ENCODE data around the gene WDCP. TPM values are rescaled to one million over a fixed set of nuclear protein-coding genes. Genes with fewer than 3 reads are reported as not detected.

Gene WDCP
- total RNA-seq, 1 experiment from 2014 or later, result 5.6 TPM

DNA sequence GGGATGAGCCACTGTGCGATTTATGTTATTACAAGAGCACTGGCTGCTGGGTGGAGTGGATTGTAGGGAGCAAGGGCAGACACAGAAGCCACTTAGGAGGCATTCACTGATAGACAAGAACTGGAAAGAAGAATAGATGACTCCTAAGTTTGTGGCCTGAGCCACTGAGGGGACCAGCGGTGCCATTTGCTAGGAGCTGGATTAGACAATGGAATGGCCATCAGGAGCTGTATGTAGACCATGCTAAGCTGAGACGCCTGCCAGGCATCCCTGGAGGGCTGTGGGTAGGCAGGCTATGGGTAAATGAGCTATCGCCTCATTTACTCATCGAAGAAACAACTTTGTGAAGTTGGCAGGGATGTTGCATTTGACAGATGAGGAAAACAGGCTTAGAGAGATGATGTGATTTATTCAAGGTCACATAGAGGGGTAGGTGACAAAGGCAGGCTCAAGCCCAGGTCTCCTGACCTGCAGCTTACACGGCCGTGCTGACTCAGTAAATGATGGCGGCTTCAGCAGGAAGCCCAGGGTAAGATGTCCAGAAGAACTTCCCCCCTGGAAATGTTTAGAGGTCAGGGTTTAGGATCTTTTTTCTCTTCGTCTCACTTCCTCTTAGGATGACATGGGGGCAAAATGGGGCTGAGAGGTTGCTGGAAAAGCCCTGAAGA, 34.5 kb downstream of the WDCP start:
- Histone ChIP-seq H3K36me3 (ENCODE audit: low read depth, low read length) (no peaks in the 10 kb centered on the region), H3K9ac (ENCODE audit: low read length) (no peak overlapping the region), H3K27me3 (ENCODE audit: low read length) (no peaks in the 10 kb centered on the region), H4K20me1 (ENCODE audit: low read length) (no peaks in the 10 kb centered on the region), H3K4me1 (ENCODE audit: insufficient read depth, low read length) (peaks cover 41% of the 10 kb centered on the region), H3K4me2 (ENCODE audit: low read length) (no peak overlapping the region), H3K9me2 (replicated peaks; ENCODE audit: low read length) (no peaks in the 10 kb centered on the region), H3K27ac (ENCODE audit: low read length) (no peak overlapping the region), H3F3A (ENCODE audit: low read length, unreplicated experiment) (no peaks in the 10 kb centered on the region), H3K4me3 (ENCODE audit: low read length) (no peak overlapping the region), H3K79me2 (ENCODE audit: low read length) (no peaks in the 10 kb centered on the region), H3K9me3 (ENCODE audit: low read length) (no peaks in the 10 kb centered on the region), H2AFZ (ENCODE audit: low read length) (no peak overlapping the region)
- DNase-seq, result no peak
- POLR2A ChIA-PET (ENCODE audit: unreplicated experiment), result no interaction called here
- BruUV-seq (replicated peaks), result no TSS peak
- intact Hi-C loops (cut with micrococcal nuclease), result no loop called here
- TF ChIP-seq EZH2 (IDR thresholded peaks at IDR 0.05; ENCODE audit: low read length, unreplicated experiment) (no peak), EZH2phosphoT487 (IDR thresholded peaks at IDR 0.05; ENCODE audit: borderline replicate concordance, low read length) (no peak)
- TF ChIP-seq, protein P1, sequence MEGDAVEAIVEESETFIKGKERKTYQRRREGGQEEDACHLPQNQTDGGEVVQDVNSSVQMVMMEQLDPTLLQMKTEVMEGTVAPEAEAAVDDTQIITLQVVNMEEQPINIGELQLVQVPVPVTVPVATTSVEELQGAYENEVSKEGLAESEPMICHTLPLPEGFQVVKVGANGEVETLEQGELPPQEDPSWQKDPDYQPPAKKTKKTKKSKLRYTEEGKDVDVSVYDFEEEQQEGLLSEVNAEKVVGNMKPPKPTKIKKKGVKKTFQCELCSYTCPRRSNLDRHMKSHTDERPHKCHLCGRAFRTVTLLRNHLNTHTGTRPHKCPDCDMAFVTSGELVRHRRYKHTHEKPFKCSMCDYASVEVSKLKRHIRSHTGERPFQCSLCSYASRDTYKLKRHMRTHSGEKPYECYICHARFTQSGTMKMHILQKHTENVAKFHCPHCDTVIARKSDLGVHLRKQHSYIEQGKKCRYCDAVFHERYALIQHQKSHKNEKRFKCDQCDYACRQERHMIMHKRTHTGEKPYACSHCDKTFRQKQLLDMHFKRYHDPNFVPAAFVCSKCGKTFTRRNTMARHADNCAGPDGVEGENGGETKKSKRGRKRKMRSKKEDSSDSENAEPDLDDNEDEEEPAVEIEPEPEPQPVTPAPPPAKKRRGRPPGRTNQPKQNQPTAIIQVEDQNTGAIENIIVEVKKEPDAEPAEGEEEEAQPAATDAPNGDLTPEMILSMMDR (conservative IDR thresholded peaks at IDR 0.05; ENCODE audit: low read depth, low read length), result no peak
- CTCF ChIA-PET, result no interaction called here
- no peak for ATAC-seq

DNA sequence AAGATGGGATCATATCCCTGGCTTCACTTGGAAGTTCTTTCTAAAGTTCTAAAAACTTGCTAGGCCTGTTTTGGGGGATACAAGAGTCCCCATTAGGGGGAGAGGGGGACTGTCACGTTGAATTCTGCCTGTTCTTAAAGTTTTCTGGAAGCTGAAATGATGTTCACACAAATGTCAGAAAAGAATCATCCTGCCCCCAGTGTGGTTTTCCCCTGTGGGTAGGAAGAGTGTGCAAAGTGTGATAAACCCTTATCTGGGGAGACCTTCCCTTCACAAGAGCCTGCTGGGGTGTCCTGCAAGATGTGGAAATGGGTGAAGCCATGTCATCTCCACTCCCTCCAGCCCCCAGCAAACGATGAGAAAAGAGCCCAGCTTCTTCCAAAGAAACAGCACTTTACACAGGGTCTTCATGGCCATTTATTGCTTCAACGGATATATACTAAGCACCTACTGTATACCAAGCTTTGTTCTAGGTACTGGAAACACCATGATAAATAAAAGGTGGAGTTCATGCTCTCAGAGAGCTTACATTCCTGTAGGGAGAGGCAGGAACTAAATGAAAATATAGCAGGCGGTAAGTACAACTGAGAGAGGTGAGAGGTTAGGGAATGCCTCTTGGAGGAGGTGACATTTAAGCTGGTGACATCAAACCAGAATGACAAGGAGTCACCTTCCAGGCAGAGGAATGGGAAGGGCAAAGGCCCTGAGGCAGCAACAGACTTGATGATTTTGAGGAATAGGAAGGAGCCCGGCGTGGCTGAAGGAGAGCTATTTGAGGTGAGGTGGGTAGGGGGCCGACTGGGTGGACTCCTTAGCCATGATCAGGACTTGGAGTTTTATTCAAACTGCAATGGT, 35.7 kb downstream of the WDCP start:
- H3K4me2 ChIP-seq (ENCODE audit: low read length), result no peak overlapping the region
- DNase-seq (no peak), ATAC-seq (no peak)
- intact Hi-C loops (cut with micrococcal nuclease), result no loop called here
- BruUV-seq (replicated peaks), result no TSS peak
- H3F3A ChIP-seq (ENCODE audit: low read length, unreplicated experiment), result no peaks in the 10 kb centered on the region
- H3K4me3 ChIP-seq (ENCODE audit: low read length), result no peak overlapping the region
- no peak overlapping the region for H2AFZ ChIP-seq (ENCODE audit: low read length)
- H4K20me1 ChIP-seq (ENCODE audit: low read length), result no peaks in the 10 kb centered on the region
- H3K27me3 ChIP-seq (ENCODE audit: low read length), result no peaks in the 10 kb centered on the region
- TF ChIP-seq, protein P1 (conservative IDR thresholded peaks at IDR 0.05; ENCODE audit: low read depth, low read length), result no peak
- H3K36me3 ChIP-seq (ENCODE audit: low read depth, low read length), result no peaks in the 10 kb centered on the region
- no peaks in the 10 kb centered on the region for H3K79me2 ChIP-seq (ENCODE audit: low read length)
- peaks cover 32% of the 10 kb centered on the region for H3K4me1 ChIP-seq (ENCODE audit: insufficient read depth, low read length)
- CTCF ChIA-PET, result no interaction called here
- H3K9ac ChIP-seq (ENCODE audit: low read length), result no peak overlapping the region
- POLR2A ChIA-PET (ENCODE audit: unreplicated experiment), result no interaction called here
- no peak overlapping the region for H3K27ac ChIP-seq (ENCODE audit: low read length)
- no peaks in the 10 kb centered on the region for H3K9me3 ChIP-seq (ENCODE audit: low read length)
- no peaks in the 10 kb centered on the region for H3K9me2 ChIP-seq (replicated peaks; ENCODE audit: low read length)
